GM18511 (cell line): ENCODE measurements around the gene TYMP.

Source experiments
- ATAC-seq: cut with Tn5 transposase; IDR thresholded peaks from one replicate; pipeline ENCODE4 v1.9.1; 2021; ENCODE audit warnings: mild to moderate bottlenecking, moderate library complexity; ENCODE audit not compliant: unreplicated experiment

The TYMP gene, protein sequence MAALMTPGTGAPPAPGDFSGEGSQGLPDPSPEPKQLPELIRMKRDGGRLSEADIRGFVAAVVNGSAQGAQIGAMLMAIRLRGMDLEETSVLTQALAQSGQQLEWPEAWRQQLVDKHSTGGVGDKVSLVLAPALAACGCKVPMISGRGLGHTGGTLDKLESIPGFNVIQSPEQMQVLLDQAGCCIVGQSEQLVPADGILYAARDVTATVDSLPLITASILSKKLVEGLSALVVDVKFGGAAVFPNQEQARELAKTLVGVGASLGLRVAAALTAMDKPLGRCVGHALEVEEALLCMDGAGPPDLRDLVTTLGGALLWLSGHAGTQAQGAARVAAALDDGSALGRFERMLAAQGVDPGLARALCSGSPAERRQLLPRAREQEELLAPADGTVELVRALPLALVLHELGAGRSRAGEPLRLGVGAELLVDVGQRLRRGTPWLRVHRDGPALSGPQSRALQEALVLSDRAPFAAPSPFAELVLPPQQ

DNA sequence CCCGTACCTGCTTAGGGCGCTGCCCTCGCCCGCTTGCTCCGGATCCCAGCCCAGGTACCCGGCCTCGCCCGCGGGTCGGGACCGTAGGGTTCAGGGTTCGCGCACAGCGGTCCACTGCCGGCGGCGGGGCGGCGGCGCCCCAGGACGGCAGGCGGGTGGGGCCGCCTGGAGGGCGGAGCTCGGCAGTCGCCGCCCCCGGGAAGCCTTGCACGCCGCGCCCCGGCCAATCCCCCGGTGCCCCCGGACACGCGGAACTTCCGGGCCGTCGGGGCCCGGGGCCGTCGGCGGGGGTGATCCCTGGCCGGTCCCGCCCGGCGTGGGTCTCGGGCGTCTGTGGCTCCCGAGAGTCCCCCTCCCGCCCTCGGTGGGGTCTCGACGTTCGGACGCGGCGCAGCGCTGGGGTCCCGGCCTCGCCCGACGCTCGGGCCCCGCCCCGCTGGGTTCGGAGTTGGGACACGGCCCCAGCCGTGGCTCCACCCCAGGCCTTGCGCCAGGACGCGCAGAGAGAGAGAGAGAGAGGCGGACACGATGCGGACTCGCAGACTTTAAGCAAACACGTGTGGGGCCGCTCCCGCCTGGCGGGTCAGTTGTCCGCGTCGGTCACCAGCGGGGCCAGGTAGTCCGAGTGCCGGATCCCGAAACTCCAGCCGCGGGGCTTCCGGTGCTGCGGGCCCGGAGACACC, at the start of gene TYMP:
Gene TYMP (minus strand): TSS at position 116 of the 683 bp plus-strand sequence. CDS start 303 bp downstream, outside the sequence.
- peak; percentile 20 for ATAC-seq

DNA sequence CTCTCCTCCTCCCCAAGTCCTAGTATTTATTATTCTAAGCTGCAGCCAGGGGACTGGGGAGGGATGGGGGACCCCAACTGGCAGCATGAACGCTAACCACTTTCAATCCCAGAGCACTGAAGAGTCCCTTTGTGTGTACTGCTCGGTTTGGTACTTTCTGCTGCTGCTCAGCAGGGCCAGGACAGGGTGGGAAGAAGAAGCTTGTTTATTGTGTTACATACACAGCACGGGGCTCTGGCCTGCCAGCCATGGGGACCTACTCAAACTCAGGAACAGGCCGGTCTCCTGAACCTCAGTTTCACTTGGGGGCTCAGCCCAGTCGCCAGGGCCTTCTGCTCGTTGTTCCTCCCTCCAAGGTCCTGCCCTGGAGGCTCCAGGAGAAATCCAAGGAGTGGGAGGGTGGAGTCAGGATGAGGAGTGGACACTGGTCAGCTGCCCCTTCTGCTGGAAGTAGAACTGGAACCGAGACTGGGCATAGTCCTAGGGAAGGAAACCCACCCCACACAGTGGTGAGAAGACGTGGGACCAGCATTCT, 49.0 kb upstream of the TYMP start:
- no peak for ATAC-seq

DNA sequence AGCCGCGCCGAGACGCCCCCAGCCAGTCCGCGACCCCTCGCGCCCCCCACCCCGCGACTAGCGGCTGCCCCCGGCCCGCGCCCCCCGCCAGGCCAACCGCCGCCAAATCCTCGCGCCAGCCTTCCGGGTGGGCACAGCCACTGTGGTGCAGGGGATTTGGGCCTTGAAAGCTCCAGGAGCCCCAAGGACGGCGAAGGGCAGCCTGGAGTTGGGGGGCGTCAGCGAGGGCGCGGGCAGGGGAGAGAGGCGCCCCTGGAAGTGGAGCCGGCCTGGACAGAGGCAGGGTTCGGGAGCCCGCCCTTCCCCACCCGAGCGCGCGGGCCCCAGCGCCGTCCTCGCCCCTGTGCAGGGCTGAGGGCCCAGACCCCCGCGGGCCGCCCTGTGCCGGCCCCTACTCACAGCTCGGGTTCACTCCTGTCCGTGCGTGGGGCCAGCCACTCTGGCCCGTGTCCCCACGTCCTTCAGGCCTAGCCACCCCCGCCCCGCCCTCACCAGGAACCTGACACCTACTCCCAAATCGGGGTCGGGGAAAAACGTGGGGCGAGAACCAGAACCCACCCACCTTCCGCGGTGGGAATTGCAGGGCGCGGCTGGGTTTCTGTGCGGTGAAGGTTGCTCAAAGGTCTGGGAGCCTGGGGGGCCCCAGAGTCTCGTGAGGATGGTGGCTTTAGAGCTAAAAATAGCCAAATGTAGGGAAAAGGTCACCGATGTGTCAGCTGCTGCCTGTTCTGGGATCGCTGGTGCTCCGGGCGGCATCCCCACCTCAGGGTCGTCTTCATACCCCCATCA, 48.4 kb upstream of the TYMP start, which contains the start of gene CPT1B:
Gene CPT1B (minus strand): TSS at position 441 of the 789 bp plus-strand sequence. CDS start 512 bp downstream, outside the sequence.
- ATAC-seq = no peak

DNA sequence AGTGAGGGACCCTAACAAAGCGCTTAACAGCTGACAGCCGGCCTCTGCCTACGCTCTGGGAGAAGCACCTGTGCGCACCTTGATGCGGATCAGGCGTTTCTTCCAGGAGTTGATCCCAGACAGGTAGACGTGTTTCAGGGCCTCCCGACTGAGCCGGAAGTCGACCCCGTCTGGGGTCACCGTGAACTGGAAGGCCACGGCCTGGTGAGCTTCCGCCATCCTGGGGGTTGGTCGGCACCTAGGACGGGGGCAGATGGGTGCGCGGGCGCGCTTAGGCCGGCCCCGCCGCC, 47.8 kb upstream of the TYMP start:
- ATAC-seq = no peak

DNA sequence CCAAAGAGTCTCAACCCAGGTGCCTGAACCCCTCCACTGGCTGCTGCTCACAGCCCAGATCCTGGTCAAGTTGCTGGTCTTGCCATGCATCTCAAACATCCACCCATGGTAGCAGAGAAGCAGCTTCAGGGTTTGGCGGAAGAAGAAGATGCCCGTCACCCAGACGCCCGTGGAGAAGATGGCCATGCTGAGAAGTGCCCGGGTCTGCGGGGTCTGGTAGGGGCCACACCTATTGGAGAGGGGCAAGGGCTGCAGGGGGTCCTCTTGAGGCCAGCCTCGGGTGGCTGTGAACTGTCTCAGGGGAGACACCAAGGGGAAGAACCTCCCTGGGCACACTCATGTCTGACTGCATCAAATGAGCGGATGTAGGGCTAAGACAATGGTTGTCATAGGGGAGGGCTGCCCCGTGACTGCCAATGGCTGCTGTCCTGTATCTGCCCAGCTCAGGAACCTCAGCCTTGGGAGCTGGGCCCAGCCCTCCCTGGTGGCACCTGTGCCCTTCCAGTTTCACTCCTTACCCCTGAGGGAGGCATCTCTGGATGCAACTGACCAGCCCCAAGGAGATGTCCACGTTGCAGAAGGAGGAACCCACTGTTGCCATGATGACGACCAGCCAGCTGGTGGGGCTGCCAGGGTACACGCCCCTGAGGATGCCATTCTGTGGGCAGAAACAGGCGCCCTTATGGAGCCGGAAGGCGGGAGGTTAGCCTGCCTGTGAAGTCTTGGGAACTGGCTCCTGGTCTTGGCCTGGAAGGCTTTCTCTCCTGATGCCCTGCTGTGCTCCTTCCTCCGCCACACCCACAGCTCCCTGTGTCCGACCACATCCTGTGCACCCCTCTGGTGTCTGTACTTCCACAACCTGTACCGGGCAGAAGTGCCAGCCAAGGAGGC, 47.2 kb upstream of the TYMP start:
- ATAC-seq = no peak

DNA sequence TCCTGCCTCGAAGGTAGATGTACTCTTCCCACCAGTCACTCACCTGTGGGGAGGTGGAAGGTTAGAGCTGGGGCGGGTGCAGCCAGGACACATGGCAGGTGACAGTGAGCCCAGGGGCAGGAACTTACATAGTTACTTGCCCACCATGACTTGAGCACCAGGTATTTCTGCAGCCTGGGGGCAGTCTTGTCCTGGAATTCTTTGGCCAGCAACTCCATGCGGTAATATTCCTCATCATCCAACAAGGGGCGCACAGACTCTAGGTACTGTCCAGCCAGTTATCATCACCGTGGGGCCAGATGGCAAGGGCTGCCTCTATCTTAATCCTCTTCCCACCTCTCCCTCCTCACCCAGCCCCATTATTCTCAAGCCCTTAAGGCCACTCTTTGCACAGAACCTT, 46.3 kb upstream of the TYMP start:
- ATAC-seq = no peak

DNA sequence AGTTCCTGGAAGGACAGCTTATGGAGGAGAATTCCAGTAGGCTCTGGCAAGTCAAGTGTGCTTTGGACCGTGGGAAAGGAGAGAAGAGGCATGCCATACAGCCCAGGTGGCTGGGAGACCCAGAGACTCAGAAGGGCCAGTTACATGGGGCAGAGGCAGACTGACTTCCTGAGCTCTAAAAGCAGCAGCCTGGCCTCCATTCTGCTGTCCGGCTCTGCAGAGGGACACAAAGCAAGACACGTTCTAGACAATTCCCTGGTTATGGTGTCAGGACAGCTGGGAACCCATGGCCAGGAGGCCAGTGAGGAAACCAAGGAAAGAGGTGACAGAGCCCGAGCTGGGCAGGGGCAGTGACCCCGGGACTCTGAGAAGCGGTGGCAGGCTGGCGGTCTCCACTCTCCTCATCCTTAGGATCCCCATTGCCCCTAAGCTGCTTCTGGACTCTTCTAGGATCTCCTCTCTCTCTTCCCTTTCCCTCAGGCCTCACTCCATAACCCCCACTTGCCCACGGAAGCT, 45.7 kb upstream of the TYMP start:
- ATAC-seq = no peak

DNA sequence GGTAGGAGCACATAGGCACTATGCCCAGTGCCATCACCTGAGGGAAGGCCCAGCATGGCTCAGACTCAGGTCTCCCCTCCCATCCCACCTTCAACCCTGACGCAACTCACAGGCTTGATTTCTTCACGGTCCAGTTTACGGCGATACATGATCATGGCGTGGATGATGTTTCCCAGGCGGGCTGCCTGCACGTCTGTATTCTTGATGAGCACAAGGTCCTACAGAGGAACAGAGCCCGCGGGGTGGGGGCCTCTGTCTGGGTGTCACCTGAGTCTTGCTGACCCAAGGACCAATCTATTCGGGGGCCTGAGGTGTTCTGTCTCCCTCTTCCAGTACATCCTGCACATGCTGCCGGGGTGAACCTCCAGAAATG, 44.6 kb upstream of the TYMP start:
- ATAC-seq = no peak

DNA sequence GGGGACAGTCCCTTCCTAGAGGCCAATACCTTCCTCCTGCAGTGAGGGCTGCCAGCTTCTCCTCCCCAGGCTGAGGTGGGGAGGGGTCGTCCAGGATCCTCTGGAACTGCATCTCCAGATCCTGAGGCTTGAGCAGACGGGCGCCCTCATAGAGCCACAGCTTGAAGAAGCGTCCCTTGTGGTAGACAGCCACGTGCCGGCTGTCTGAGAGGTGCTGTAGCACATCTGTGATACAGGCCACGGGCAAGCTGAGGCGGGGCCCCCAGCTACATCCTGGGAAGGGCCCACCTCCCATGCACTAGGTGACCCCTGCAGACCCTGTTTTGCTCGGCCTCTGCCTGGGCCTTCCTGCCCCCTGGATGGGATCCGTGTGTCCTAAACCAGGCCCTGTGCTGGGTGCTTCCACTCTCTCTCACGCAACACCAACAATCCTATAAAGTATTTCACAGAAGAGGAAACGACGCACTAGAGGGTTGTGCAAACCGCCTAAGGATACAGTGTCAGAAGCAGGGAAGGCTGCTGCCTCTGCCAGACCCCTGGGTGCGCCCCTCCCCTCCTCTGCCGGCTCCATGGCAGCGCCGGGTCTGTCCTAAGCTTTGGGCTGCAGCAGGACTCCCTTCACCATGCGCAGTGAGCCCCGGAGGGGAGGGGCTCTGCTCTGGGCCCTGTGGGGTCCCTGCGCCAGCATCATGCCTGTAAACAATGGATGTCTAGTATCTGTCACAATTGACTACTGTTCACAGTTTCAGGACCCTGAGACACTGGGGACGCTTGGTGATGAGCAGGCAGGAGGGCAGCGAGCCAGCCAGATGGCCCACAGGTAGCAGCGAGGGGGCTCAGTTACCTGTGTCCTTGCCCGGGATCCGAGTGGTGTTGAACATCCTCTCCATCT, 43.9 kb upstream of the TYMP start:
- no peak for ATAC-seq

DNA sequence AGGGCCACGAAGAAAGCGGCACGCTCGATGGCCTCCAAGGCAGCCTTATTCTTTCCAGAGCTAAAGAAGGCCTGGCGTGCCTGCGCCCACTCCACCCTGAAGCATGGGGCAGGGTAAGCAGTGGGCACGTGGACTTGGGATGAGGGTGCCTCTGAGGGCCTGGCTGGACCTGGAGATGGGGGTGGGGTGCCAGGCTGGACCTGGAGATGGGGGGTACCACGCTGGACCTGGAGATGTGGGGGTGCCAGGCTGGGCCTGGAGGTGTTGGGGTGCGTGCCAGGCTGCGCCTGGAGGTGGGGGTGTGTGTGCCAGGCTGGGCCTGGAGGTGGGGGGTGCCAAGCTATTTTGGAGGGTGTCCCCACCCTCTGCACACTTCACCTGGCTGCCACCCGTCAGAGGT, 43.2 kb upstream of the TYMP start:
- no peak for ATAC-seq

DNA sequence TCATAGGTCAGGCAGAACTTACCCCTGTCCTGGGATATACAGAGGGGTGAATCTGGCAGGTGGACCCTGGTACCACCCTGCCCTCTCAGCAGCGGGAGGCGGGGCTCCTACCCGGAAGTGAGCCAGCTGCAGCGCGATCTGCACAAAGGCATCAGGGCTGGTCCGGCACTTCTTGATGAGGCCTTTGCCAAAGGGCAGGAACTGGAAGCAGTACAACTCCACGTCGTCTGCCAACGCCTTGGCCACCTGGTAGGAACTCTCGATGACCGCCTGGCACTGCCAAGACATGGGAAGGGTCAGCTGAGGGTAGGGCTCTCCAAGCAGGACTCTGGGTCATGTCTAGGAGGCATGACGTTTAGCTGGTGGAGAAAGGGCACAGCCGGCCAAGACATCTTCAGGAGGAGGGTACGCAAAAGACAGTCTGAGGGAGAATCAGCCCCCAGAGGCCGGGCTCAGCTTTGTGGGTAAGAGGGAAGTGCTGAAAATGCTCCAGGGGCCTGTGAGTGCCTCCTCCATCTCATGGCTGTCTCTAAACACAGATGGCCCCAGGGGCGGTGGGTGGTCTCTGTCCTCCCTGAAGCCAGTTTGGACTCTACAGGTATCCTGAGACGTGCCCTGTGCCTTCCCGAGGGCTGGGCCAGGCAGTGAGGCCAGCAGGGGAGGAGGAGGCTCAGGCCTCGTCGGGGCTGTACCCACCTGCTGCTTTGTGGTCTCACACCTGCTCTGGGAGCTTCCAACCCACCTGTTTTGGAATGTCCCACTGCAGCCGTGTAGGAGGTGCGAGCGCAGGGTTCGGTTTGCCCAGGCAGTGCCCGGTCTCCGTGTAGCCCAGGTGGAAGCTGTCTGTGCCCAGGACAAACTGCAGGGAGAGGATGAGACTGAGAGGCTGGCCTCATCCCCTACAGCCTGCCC, 41.7 kb upstream of the TYMP start:
- ATAC-seq = no peak

DNA sequence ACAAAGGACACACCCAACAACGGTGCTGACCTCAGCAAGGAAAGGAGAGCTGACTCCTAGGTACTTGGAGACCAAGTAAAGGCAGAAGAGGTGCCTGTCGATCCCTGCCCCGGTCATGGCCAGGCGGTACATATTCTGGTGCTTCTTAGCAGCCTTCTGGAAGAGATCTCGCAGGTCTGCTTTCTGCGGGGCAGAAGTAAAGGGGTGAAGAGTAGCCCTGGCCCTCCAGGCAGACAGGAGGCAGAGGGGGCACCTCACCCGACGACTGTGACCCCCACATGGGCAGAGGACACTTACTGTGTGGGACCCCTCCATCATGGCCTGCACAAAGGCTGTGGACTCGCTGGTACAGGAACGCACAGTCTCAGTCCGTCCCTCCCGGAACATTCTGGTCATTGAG, 41.0 kb upstream of the TYMP start:
- ATAC-seq = no peak

DNA sequence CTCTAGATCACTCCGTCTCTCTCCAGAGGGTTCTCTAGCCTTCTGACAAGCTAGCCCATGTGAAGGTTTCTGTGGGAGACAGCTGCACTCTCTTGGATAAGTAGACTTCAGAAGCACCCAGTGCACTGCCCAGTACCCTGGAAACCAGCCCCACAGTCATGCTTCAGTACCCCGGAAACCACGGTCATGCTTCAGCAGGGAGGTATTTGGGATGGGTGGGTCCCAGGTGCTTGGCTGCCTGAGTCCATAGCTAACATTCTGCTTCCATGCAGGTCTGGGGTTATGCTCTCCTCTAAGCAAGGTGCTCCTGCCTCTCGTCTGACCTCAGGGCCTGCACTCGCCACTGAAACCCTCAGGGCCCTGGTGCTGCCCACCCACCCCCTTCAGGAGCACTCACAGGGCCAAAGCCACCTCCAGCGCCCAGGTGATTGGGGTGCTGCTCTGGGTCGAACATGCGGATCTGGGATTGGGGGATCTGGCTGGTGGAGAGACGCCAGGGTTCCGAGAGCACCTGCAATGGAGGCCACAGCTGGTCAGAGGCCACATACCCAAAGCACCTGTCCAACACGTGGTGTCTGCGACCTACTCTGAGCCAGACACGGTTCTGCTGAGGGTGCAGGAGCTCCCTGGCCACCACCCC, 40.2 kb upstream of the TYMP start:
- no peak for ATAC-seq

DNA sequence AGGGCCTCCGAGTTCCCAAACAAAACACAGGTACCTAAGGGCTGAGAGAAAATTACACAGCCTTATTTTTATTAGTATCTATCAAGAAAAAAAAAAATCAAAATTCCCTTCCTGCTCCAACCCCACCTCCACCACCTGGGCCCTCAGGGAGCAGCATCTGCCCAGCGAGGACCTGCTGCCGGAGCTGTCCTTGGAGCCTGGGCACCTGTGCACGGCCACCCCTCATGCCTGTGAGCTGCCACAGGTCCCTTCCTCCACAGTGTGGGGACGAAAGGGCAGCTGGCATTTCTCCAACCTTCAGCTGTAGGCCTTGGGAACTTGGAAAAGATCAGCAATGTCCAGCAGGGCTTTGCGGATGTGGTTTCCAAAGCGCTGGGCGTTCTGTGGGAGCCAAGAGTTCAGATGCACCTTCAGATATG, 39.2 kb upstream of the TYMP start:
- no peak for ATAC-seq

DNA sequence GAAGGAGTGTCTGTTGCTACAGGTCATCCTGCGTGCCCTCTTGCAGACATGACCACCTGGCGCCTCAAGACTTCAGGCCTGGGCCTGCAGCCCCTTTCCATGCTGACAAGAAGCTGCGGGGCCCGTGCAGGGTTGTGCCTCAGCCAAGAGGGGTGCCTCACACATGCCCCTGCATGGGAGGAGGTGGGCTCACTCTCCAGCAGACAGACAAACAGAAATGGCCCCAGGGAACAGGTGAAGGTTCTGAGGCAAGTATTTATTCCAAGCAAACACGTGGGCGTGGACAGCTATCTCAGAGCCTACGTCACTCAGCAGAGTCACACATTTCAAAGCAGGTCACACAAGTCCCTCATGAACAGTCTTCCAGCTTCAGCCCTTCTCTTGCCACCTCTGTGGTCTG, 38.8 kb upstream of the TYMP start:
- ATAC-seq = no peak

DNA sequence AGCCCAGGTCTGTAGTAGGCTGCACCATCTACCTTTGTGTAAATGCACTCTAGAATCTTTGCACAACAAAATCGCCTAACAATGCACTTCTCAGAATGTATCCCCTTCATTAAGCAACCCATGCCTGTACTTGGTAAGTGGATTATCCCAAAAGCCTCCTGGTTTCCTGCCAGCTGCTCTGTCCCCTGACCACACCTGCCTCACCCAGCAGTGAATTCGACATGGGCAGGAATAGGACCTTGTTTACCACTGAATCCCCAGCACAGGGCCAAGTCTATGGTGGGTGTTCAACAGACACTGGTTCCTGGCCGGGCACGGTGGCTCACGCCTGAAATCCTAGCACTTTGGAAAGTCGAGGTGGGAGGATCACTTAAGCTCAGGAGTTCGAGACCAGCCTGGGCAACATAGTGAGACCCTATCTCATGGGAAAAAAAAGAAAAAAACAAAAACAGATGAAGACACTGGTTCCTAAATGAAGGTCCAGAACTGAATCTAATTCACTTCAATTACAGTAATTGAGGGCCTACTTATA, 38.0 kb upstream of the TYMP start:
- ATAC-seq = no peak

DNA sequence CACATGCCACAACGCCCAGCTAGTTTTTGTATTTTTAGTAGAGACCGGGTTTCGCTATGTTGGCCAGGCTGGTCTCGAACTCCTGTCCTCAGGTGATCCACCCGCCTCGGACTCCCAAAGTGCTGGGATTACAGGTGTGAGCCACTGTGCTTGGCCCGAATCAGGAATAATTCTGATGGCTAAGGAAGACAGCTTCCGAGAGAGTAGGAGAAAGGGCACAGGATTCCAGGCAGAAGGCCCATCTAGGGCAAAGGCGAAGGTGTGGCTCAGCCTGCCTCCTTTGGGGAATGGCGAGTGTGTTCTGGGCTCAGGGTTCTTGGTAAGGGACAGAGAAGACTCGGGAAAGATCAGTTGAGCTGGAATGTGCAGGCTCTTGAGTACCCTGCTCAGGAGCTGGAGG, 34.5 kb upstream of the TYMP start:
- ATAC-seq = no peak
